Activated naive CD8-positive, alpha-beta T cell (primary cell): Measurements from ENCODE around the gene MYL5.
A peak's percentile ranks its signal among the peaks of the same experiment; 100 is the strongest.

Experiments used
- H3K27ac Mint-ChIP-seq: one replicate; pipeline ENCODE4 v1.8.0; 2021; ENCODE audit warnings: mixed read lengths
- H3K27me3 Mint-ChIP-seq: one replicate; pipeline ENCODE4 v1.8.0; 2021; ENCODE audit warnings: mixed read lengths
- H3K36me3 Mint-ChIP-seq: one replicate; pipeline ENCODE4 v1.8.0; 2021; ENCODE audit warnings: mixed read lengths
- H3K4me1 Mint-ChIP-seq: one replicate; pipeline ENCODE4 v1.8.0; 2021; ENCODE audit warnings: low read depth, mixed read lengths
- H3K4me3 Mint-ChIP-seq: one replicate; pipeline ENCODE4 v1.8.0; 2021; ENCODE audit warnings: mild to moderate bottlenecking, mixed read lengths
- H3K9me3 Mint-ChIP-seq: one replicate; pipeline ENCODE4 v1.8.0; 2021; ENCODE audit warnings: low read depth, mixed read lengths

The MYL5 gene

GRCh38 chr4:681736-682451, 7.6 kb downstream of the MYL5 start:
- H3K9me3 Mint-ChIP-seq: no peaks in the 10 kb centered on the region
- no peak overlapping the region for H3K4me3 Mint-ChIP-seq
- H3K36me3 Mint-ChIP-seq: no peaks in the 10 kb centered on the region
- H3K4me1 Mint-ChIP-seq: peaks cover 2% of the 10 kb centered on the region
- no peak overlapping the region for H3K27ac Mint-ChIP-seq
- H3K27me3 Mint-ChIP-seq: peaks cover 4% of the 10 kb centered on the region

GRCh38 chr4:682490-683172, 8.3 kb downstream of the MYL5 start:
- H3K4me3 Mint-ChIP-seq: peak overlapping the region; percentile 7

GRCh38 chr4:683247-683897, 9.0 kb downstream of the MYL5 start:
- Mint-ChIP-seq H3K27ac (no peak overlapping the region), H3K27me3 (peaks cover 6% of the 10 kb centered on the region), H3K4me1 (peaks cover 4% of the 10 kb centered on the region), H3K4me3 (no peak overlapping the region), H3K9me3 (no peaks in the 10 kb centered on the region), H3K36me3 (no peaks in the 10 kb centered on the region)

More at GRCh38 chr4:682490-683172, 8.3 kb downstream of the MYL5 start:
- no peaks in the 10 kb centered on the region for H3K9me3 Mint-ChIP-seq
- H3K27me3 Mint-ChIP-seq: peaks cover 5% of the 10 kb centered on the region
- peaks cover 3% of the 10 kb centered on the region for H3K4me1 Mint-ChIP-seq
- H3K27ac Mint-ChIP-seq: no peak overlapping the region
- H3K36me3 Mint-ChIP-seq: no peaks in the 10 kb centered on the region

GRCh38 chr4:683982-684622, 9.8 kb downstream of the MYL5 start:
- no peak overlapping the region for H3K27ac Mint-ChIP-seq
- H3K4me3 Mint-ChIP-seq: no peak overlapping the region
- H3K9me3 Mint-ChIP-seq: no peaks in the 10 kb centered on the region
- peaks cover 6% of the 10 kb centered on the region for H3K27me3 Mint-ChIP-seq
- no peaks in the 10 kb centered on the region for H3K36me3 Mint-ChIP-seq
- H3K4me1 Mint-ChIP-seq: peaks cover 4% of the 10 kb centered on the region

- Mint-ChIP-seq H3K36me3 (no peaks in the 10 kb centered on the region), H3K27ac (no peak overlapping the region), H3K4me3 (no peak overlapping the region), H3K9me3 (no peaks in the 10 kb centered on the region), H3K27me3 (peaks cover 6% of the 10 kb centered on the region), H3K4me1 (peaks cover 4% of the 10 kb centered on the region)
These were observed 10.4 kb downstream of the MYL5 start for GRCh38 chr4:684623-685327.

- Mint-ChIP-seq H3K4me3 (no peak overlapping the region), H3K9me3 (no peaks in the 10 kb centered on the region), H3K27me3 (peaks cover 9% of the 10 kb centered on the region), H3K27ac (no peak overlapping the region), H3K36me3 (no peaks in the 10 kb centered on the region), H3K4me1 (peaks cover 4% of the 10 kb centered on the region)
These were observed 11.5 kb downstream of the MYL5 start for GRCh38 chr4:685679-686412.

GRCh38 chr4:686413-687040, 12.2 kb downstream of the MYL5 start:
- no peaks in the 10 kb centered on the region for H3K9me3 Mint-ChIP-seq
- H3K4me1 Mint-ChIP-seq: peaks cover 4% of the 10 kb centered on the region
- H3K27ac Mint-ChIP-seq: no peak overlapping the region
- H3K36me3 Mint-ChIP-seq: no peaks in the 10 kb centered on the region
- peaks cover 9% of the 10 kb centered on the region for H3K27me3 Mint-ChIP-seq
- H3K4me3 Mint-ChIP-seq: no peak overlapping the region

GRCh38 chr4:687048-687970, 13.0 kb downstream of the MYL5 start:
- no peak overlapping the region for H3K27ac Mint-ChIP-seq
- peaks cover 4% of the 10 kb centered on the region for H3K4me1 Mint-ChIP-seq
- H3K27me3 Mint-ChIP-seq: peaks cover 9% of the 10 kb centered on the region
- no peak overlapping the region for H3K4me3 Mint-ChIP-seq
- no peaks in the 10 kb centered on the region for H3K36me3 Mint-ChIP-seq
- H3K9me3 Mint-ChIP-seq: no peaks in the 10 kb centered on the region

- Mint-ChIP-seq H3K36me3 (no peaks in the 10 kb centered on the region), H3K4me3 (no peak overlapping the region), H3K27me3 (peaks cover 9% of the 10 kb centered on the region), H3K4me1 (peaks cover 4% of the 10 kb centered on the region), H3K9me3 (no peaks in the 10 kb centered on the region), H3K27ac (no peak overlapping the region)
These were observed 13.9 kb downstream of the MYL5 start for GRCh38 chr4:687971-688853.

- Mint-ChIP-seq H3K4me3 (no peak within 1 kb of the TSS), H3K36me3 (no peaks in the 10 kb centered on the region), H3K27ac (no peak within 1 kb of the TSS), H3K4me1 (peaks cover 4% of the 10 kb centered on the region), H3K9me3 (no peaks in the 10 kb centered on the region), H3K27me3 (peaks cover 12% of the 10 kb centered on the region)
These were observed 14.7 kb downstream of the MYL5 start, which contains the start of gene SLC49A3 for GRCh38 chr4:688854-689681. SLC49A3 (minus strand) TSS chr4:689151; CDS start chr4:689127, 24 bp downstream.

- Mint-ChIP-seq H3K27me3 (peaks cover 14% of the 10 kb centered on the region), H3K4me3 (no peak overlapping the region), H3K27ac (no peak overlapping the region), H3K4me1 (peaks cover 4% of the 10 kb centered on the region), H3K9me3 (no peaks in the 10 kb centered on the region), H3K36me3 (no peaks in the 10 kb centered on the region)
These were observed 15.4 kb downstream of the MYL5 start for GRCh38 chr4:689723-690122.
